ENCODE results near the gene CPNE5. TPM values are rescaled to one million over a fixed set of nuclear protein-coding genes. Genes with fewer than 3 reads are reported as not detected.

The CPNE5 gene
- total and polyA plus RNA-seq, 7 donors = 0.99 to 11.6 (median 3.8) TPM

DNA sequence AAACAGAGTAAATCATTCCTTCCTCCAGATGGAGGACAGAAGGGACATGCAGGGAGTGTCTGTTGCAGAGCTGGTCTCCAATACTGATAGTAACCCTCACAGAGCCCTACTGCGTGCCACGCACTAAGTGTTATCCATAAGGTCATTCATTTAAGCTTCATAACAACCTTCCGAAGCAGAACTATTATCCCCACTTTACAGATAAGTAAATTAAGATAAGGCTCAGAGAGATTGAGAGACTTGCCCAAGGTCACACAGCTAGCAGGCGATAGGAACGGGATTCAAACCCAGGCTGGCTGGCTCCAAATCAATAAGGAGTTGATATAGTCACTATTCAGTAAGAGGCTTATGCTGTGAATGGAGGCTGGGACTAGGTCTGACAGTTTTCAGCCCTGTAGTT is 30.6 kb downstream of the CPNE5 start:
- no peak overlapping the region for H3K27ac ChIP-seq
- 83% methylated on average over 5 of the region's 5 CpGs for WGBS, 2 donors

DNA sequence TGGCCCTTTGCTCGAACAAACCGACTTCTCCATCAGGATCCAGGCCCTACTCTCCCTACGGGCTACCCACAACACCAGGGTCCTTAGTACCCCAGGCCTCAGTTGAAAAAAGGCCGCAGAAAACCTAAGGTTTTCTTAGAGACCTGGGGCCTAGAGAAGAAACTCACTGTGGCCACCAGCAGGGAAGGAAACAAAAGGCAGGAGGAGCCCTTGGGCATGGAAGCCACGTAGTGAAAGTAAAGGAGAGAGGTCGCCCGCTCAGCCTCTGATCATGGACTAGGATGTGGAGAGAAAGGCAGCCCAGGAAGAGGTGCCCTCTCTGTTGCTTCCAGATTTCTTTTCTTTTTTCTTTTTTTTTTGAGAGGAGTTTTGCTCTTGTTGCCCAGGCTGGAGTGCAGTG is 31.5 kb downstream of the CPNE5 start:
- TF ChIP-seq EP300 (IDR thresholded peaks at IDR 0.05) (no peak), POLR2A (IDR thresholded peaks at IDR 0.05) (no peak), CTCF (IDR thresholded peaks at IDR 0.05) (no peak), POLR2AphosphoS5 (IDR thresholded peaks at IDR 0.05) (no peak)
- no peak overlapping the region for H3K27ac ChIP-seq
- H3K4me1 ChIP-seq = no peaks in the 10 kb centered on the region
- H3K36me3 ChIP-seq = no peaks in the 10 kb centered on the region
- no peaks in the 10 kb centered on the region for H3K27me3 ChIP-seq
- no peak for DNase-seq
- no peak overlapping the region for H3K4me3 ChIP-seq
- WGBS, 2 donors = 96% methylated on average over 7 of the region's 7 CpGs
- intact Hi-C loops (cut with DNase I) = no loop called here
- no peaks in the 10 kb centered on the region for H3K9me3 ChIP-seq

More for the DNA sequence above, 30.6 kb downstream of the CPNE5 start:
- H3K27me3 ChIP-seq = no peaks in the 10 kb centered on the region
- no peaks in the 10 kb centered on the region for H3K4me1 ChIP-seq
- H3K9me3 ChIP-seq = no peaks in the 10 kb centered on the region
- DNase-seq = no peak
- intact Hi-C loops (cut with DNase I) = no loop called here
- H3K36me3 ChIP-seq = no peaks in the 10 kb centered on the region
- no peak overlapping the region for H3K4me3 ChIP-seq
- TF ChIP-seq POLR2A (IDR thresholded peaks at IDR 0.05) = no peak
- TF ChIP-seq POLR2AphosphoS5 (IDR thresholded peaks at IDR 0.05) = no peak
- no peak for TF ChIP-seq CTCF (IDR thresholded peaks at IDR 0.05)
- no peak for TF ChIP-seq EP300 (IDR thresholded peaks at IDR 0.05)

GRCh38 chr6:36807143-36807542 is 32.1 kb downstream of the CPNE5 start:
- intact Hi-C loops (cut with DNase I) = no loop called here

GRCh38 chr6:36805917-36806316 is 33.3 kb downstream of the CPNE5 start:
- no peak for TF ChIP-seq POLR2AphosphoS5 (IDR thresholded peaks at IDR 0.05)
- TF ChIP-seq POLR2A (IDR thresholded peaks at IDR 0.05) = no peak
- TF ChIP-seq CTCF (IDR thresholded peaks at IDR 0.05) = no peak
- TF ChIP-seq EP300 (IDR thresholded peaks at IDR 0.05) = no peak
- intact Hi-C loops (cut with DNase I) = no loop called here
- Histone ChIP-seq H3K36me3 (no peaks in the 10 kb centered on the region), H3K27me3 (no peaks in the 10 kb centered on the region), H3K4me3 (no peak overlapping the region), H3K9me3 (no peaks in the 10 kb centered on the region), H3K27ac (no peak overlapping the region), H3K4me1 (no peaks in the 10 kb centered on the region)
- WGBS, 2 donors = 81 to 85% methylated on average over 8 of the region's 8 CpGs
- DNase-seq = no peak

More at GRCh38 chr6:36807143-36807542, 32.1 kb downstream of the CPNE5 start:
- no peak overlapping the region for H3K27ac ChIP-seq
- no peaks in the 10 kb centered on the region for H3K27me3 ChIP-seq
- no peak for TF ChIP-seq POLR2AphosphoS5 (IDR thresholded peaks at IDR 0.05)
- TF ChIP-seq EP300 (IDR thresholded peaks at IDR 0.05) = no peak
- no peak for TF ChIP-seq CTCF (IDR thresholded peaks at IDR 0.05)
- no peak for TF ChIP-seq POLR2A (IDR thresholded peaks at IDR 0.05)
- H3K36me3 ChIP-seq = no peaks in the 10 kb centered on the region
- no peaks in the 10 kb centered on the region for H3K4me1 ChIP-seq
- WGBS, 2 donors = 64 to 75% methylated on average over 5 of the region's 5 CpGs
- DNase-seq = no peak
- no peak overlapping the region for H3K4me3 ChIP-seq
- no peaks in the 10 kb centered on the region for H3K9me3 ChIP-seq

GRCh38 chr6:36805096-36805797 is 34.0 kb downstream of the CPNE5 start:
- WGBS, 2 donors = 58 to 65% methylated on average over 7 of the region's 7 CpGs
- H3K9me3 ChIP-seq = no peaks in the 10 kb centered on the region
- H3K4me3 ChIP-seq = no peak overlapping the region
- H3K36me3 ChIP-seq = no peaks in the 10 kb centered on the region
- no peaks in the 10 kb centered on the region for H3K4me1 ChIP-seq
- TF ChIP-seq POLR2AphosphoS5 (IDR thresholded peaks at IDR 0.05) = no peak
- TF ChIP-seq POLR2A (IDR thresholded peaks at IDR 0.05) = no peak
- no peak for TF ChIP-seq CTCF (IDR thresholded peaks at IDR 0.05)
- no peak for TF ChIP-seq EP300 (IDR thresholded peaks at IDR 0.05)
- DNase-seq = no peak
- H3K27ac ChIP-seq = no peak overlapping the region
- intact Hi-C loops (cut with DNase I) = no loop called here
- H3K27me3 ChIP-seq = no peaks in the 10 kb centered on the region

Data from sigmoid colon (tissue), 7 donors.